ENCODE data around the gene RAD51D.
A peak's percentile ranks its signal among the peaks of the same experiment; 100 is the strongest.

The RAD51D gene

DNA sequence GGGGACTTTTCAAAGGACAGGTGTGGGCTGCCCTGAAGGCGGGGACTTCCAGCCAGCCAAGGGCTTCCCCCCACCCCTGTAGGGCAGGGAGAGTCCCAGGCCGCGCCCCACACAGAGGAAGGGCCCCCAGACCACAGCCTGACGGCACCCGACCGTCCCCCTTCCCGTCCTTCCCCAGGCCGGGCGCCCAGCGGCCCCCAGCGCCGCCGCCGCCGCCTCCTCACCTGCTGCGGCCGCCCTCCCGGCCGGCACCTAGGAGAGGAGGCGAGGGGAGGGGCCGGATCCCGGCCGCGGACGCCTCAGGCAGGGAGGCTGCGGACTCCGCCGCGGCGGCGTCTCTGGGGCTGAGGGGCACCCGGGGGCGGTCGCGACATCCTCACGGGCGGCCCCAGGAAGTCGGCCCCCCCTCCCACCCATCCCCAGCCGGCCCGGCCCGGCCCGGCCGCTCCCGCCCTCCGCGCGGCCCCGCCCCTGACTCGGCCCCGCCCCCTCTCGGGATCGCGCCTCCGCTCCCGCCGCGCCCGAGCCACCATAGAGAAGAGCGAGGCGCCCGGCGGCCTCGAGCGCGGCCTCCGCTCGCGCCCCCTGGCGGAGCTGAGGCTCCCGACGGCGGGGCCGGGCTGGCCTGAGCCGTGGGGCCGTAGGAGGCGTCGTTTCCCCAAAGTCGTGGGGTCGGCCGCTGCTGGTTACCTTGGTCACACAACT lies 30.6 kb downstream of the RAD51D start (continued):
- TF ChIP-seq KLF10 (tag by site-specific recombination; IDR thresholded peaks at IDR 0.05) (0 out of 2 replicates have a peak, but pooled peaks have one; percentile 23), ZNF473 (tag by site-specific recombination; IDR thresholded peaks at IDR 0.05) (no peak), ZNF521 (tag by site-specific recombination; IDR thresholded peaks at IDR 0.05) (no peak), ZNF266 (tag by site-specific recombination; IDR thresholded peaks at IDR 0.05; ENCODE audit: low read depth) (no peak), SCRT2 (tag by site-specific recombination; IDR thresholded peaks at IDR 0.05) (no peak; the same call in 1 of the 2 replicates), GLIS2 (tag by site-specific recombination; IDR thresholded peaks at IDR 0.05) (peak; percentile 57; the same call in 1 of the 2 replicates), ZNF202 (tag by site-specific recombination; IDR thresholded peaks at IDR 0.05; ENCODE audit: borderline replicate concordance) (no peak), ZNF324 (tag by site-specific recombination; IDR thresholded peaks at IDR 0.05) (no peak), ZSCAN30 (tag by site-specific recombination; IDR thresholded peaks at IDR 0.05) (peak; percentile 63), FEZF1 (tag by site-specific recombination; IDR thresholded peaks at IDR 0.05) (no peak), ZNF354C (tag by site-specific recombination; IDR thresholded peaks at IDR 0.05; ENCODE audit: borderline replicate concordance, low read depth) (no peak), ZNF776 (tag by site-specific recombination; IDR thresholded peaks at IDR 0.05; ENCODE audit: borderline replicate concordance) (no peak), ZNF341 (tag by site-specific recombination; IDR thresholded peaks at IDR 0.05; ENCODE audit: low read depth) (no peak), ZBTB8A (tag by site-specific recombination; IDR thresholded peaks at IDR 0.05) (peak; percentile 43; the same call in 1 of the 2 replicates), ZNF394 (tag by site-specific recombination; IDR thresholded peaks at IDR 0.05; ENCODE audit: borderline replicate concordance) (no peak), ZNF223 (tag by site-specific recombination; IDR thresholded peaks at IDR 0.05) (no peak), GLIS1 (tag by site-specific recombination; IDR thresholded peaks at IDR 0.05) (peak; percentile 63), SP7 (tag by site-specific recombination; IDR thresholded peaks at IDR 0.05) (no peak)
- TF ChIP-seq, protein P1, sequence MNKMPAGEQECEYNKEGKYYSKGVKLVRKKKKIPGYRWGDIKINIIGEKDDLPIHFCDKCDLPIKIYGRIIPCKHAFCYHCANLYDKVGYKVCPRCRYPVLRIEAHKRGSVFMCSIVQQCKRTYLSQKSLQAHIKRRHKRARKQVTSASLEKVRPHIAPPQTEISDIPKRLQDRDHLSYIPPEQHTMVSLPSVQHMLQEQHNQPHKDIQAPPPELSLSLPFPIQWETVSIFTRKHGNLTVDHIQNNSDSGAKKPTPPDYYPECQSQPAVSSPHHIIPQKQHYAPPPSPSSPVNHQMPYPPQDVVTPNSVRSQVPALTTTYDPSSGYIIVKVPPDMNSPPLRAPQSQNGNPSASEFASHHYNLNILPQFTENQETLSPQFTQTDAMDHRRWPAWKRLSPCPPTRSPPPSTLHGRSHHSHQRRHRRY (tag by site-specific recombination; IDR thresholded peaks at IDR 0.05) = no peak
- TF ChIP-seq, protein P2, sequence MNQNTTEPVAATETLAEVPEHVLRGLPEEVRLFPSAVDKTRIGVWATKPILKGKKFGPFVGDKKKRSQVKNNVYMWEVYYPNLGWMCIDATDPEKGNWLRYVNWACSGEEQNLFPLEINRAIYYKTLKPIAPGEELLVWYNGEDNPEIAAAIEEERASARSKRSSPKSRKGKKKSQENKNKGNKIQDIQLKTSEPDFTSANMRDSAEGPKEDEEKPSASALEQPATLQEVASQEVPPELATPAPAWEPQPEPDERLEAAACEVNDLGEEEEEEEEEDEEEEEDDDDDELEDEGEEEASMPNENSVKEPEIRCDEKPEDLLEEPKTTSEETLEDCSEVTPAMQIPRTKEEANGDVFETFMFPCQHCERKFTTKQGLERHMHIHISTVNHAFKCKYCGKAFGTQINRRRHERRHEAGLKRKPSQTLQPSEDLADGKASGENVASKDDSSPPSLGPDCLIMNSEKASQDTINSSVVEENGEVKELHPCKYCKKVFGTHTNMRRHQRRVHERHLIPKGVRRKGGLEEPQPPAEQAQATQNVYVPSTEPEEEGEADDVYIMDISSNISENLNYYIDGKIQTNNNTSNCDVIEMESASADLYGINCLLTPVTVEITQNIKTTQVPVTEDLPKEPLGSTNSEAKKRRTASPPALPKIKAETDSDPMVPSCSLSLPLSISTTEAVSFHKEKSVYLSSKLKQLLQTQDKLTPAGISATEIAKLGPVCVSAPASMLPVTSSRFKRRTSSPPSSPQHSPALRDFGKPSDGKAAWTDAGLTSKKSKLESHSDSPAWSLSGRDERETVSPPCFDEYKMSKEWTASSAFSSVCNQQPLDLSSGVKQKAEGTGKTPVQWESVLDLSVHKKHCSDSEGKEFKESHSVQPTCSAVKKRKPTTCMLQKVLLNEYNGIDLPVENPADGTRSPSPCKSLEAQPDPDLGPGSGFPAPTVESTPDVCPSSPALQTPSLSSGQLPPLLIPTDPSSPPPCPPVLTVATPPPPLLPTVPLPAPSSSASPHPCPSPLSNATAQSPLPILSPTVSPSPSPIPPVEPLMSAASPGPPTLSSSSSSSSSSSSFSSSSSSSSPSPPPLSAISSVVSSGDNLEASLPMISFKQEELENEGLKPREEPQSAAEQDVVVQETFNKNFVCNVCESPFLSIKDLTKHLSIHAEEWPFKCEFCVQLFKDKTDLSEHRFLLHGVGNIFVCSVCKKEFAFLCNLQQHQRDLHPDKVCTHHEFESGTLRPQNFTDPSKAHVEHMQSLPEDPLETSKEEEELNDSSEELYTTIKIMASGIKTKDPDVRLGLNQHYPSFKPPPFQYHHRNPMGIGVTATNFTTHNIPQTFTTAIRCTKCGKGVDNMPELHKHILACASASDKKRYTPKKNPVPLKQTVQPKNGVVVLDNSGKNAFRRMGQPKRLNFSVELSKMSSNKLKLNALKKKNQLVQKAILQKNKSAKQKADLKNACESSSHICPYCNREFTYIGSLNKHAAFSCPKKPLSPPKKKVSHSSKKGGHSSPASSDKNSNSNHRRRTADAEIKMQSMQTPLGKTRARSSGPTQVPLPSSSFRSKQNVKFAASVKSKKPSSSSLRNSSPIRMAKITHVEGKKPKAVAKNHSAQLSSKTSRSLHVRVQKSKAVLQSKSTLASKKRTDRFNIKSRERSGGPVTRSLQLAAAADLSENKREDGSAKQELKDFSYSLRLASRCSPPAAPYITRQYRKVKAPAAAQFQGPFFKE (tag by site-specific recombination; IDR thresholded peaks at IDR 0.05; ENCODE audit: borderline replicate concordance) = no peak
- TF ChIP-seq, protein P3, sequence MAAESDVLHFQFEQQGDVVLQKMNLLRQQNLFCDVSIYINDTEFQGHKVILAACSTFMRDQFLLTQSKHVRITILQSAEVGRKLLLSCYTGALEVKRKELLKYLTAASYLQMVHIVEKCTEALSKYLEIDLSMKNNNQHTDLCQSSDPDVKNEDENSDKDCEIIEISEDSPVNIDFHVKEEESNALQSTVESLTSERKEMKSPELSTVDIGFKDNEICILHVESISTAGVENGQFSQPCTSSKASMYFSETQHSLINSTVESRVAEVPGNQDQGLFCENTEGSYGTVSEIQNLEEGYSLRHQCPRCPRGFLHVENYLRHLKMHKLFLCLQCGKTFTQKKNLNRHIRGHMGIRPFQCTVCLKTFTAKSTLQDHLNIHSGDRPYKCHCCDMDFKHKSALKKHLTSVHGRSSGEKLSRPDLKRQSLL (tag by site-specific recombination; IDR thresholded peaks at IDR 0.05) = peak; percentile 40; the same call in 1 of the 2 replicates
- TF ChIP-seq, protein P4, sequence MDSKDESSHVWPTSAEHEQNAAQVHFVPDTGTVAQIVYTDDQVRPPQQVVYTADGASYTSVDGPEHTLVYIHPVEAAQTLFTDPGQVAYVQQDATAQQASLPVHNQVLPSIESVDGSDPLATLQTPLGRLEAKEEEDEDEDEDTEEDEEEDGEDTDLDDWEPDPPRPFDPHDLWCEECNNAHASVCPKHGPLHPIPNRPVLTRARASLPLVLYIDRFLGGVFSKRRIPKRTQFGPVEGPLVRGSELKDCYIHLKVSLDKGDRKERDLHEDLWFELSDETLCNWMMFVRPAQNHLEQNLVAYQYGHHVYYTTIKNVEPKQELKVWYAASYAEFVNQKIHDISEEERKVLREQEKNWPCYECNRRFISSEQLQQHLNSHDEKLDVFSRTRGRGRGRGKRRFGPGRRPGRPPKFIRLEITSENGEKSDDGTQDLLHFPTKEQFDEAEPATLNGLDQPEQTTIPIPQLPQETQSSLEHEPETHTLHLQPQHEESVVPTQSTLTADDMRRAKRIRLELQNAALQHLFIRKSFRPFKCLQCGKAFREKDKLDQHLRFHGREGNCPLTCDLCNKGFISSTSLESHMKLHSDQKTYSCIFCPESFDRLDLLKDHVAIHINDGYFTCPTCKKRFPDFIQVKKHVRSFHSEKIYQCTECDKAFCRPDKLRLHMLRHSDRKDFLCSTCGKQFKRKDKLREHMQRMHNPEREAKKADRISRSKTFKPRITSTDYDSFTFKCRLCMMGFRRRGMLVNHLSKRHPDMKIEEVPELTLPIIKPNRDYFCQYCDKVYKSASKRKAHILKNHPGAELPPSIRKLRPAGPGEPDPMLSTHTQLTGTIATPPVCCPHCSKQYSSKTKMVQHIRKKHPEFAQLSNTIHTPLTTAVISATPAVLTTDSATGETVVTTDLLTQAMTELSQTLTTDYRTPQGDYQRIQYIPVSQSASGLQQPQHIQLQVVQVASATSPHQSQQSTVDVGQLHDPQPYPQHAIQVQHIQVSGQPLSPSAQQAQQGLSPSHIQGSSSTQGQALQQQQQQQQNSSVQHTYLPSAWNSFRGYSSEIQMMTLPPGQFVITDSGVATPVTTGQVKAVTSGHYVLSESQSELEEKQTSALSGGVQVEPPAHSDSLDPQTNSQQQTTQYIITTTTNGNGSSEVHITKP (tag by site-specific recombination; IDR thresholded peaks at IDR 0.05) = no peak
- TF ChIP-seq, protein P5, sequence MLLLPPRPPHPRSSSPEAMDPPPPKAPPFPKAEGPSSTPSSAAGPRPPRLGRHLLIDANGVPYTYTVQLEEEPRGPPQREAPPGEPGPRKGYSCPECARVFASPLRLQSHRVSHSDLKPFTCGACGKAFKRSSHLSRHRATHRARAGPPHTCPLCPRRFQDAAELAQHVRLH (tag by site-specific recombination; IDR thresholded peaks at IDR 0.05) = no peak
- TF ChIP-seq, protein P6, sequence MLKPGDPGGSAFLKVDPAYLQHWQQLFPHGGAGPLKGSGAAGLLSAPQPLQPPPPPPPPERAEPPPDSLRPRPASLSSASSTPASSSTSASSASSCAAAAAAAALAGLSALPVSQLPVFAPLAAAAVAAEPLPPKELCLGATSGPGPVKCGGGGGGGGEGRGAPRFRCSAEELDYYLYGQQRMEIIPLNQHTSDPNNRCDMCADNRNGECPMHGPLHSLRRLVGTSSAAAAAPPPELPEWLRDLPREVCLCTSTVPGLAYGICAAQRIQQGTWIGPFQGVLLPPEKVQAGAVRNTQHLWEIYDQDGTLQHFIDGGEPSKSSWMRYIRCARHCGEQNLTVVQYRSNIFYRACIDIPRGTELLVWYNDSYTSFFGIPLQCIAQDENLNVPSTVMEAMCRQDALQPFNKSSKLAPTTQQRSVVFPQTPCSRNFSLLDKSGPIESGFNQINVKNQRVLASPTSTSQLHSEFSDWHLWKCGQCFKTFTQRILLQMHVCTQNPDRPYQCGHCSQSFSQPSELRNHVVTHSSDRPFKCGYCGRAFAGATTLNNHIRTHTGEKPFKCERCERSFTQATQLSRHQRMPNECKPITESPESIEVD (tag by site-specific recombination; IDR thresholded peaks at IDR 0.05) = no peak
